NB4 (cell line): Measurements from ENCODE around the gene KCNMB2.

Experiments used
- DNase-seq: peaks from one replicate; pipeline ENCODE4 v3.0.0; 2010; ENCODE audit warnings: low read depth
- H3K4me3 ChIP-seq: one replicate; pipeline ENCODE4 v1.5.1; 2011; ENCODE audit warnings: mild to moderate bottlenecking, low read depth, low read length, moderate library complexity
- MYC ChIP-seq: IDR thresholded peaks from 2 replicates; pipeline ENCODE4 v1.6.1; 2011; ENCODE audit warnings: low read depth, low read length
- POLR2A ChIP-seq: IDR thresholded peaks from 2 replicates; pipeline ENCODE4 v1.6.1; 2011; ENCODE audit warnings: mild to moderate bottlenecking; ENCODE audit not compliant: insufficient read length; ENCODE audit errors: extremely low read depth
- TF ChIP-seq, protein P1 (sequence below): IDR thresholded peaks from 2 replicates; pipeline ENCODE4 v1.6.1; 2011; ENCODE audit warnings: low read depth, low read length
- TF ChIP-seq, protein P2 (sequence below): IDR thresholded peaks from one replicate; pipeline ENCODE4 v1.5.1; 2012; ENCODE audit warnings: low read depth, low read length

KCNMB2 gene

GRCh38 chr3:178669022-178669601 is 132.9 kb downstream of the KCNMB2 start:
- TF ChIP-seq, protein P1, sequence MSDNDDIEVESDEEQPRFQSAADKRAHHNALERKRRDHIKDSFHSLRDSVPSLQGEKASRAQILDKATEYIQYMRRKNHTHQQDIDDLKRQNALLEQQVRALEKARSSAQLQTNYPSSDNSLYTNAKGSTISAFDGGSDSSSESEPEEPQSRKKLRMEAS = no peak
- TF ChIP-seq, protein P2, sequence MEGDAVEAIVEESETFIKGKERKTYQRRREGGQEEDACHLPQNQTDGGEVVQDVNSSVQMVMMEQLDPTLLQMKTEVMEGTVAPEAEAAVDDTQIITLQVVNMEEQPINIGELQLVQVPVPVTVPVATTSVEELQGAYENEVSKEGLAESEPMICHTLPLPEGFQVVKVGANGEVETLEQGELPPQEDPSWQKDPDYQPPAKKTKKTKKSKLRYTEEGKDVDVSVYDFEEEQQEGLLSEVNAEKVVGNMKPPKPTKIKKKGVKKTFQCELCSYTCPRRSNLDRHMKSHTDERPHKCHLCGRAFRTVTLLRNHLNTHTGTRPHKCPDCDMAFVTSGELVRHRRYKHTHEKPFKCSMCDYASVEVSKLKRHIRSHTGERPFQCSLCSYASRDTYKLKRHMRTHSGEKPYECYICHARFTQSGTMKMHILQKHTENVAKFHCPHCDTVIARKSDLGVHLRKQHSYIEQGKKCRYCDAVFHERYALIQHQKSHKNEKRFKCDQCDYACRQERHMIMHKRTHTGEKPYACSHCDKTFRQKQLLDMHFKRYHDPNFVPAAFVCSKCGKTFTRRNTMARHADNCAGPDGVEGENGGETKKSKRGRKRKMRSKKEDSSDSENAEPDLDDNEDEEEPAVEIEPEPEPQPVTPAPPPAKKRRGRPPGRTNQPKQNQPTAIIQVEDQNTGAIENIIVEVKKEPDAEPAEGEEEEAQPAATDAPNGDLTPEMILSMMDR = no peak
- TF ChIP-seq MYC = no peak
- H3K4me3 ChIP-seq = no peak overlapping the region
- DNase-seq = no peak

- TF ChIP-seq MYC (no peak), POLR2A (no peak)
- TF ChIP-seq, protein P2 = no peak
- TF ChIP-seq, protein P1 = no peak
- DNase-seq = no peak
These were observed 133.5 kb downstream of the KCNMB2 start for GRCh38 chr3:178669758-178670157.

GRCh38 chr3:178671377-178671776 is 135.1 kb downstream of the KCNMB2 start:
- no peak overlapping the region for H3K4me3 ChIP-seq
- DNase-seq = no peak
- TF ChIP-seq, protein P1 = no peak
- TF ChIP-seq MYC (no peak), POLR2A (no peak)
- TF ChIP-seq, protein P2 = no peak

More at GRCh38 chr3:178669758-178670157, 133.5 kb downstream of the KCNMB2 start:
- H3K4me3 ChIP-seq = no peak overlapping the region

GRCh38 chr3:178671791-178672190 is 135.6 kb downstream of the KCNMB2 start:
- no peak for DNase-seq
- TF ChIP-seq MYC (no peak), POLR2A (no peak)
- TF ChIP-seq, protein P1 = no peak
- TF ChIP-seq, protein P2 = no peak
- H3K4me3 ChIP-seq = no peak overlapping the region

DNA sequence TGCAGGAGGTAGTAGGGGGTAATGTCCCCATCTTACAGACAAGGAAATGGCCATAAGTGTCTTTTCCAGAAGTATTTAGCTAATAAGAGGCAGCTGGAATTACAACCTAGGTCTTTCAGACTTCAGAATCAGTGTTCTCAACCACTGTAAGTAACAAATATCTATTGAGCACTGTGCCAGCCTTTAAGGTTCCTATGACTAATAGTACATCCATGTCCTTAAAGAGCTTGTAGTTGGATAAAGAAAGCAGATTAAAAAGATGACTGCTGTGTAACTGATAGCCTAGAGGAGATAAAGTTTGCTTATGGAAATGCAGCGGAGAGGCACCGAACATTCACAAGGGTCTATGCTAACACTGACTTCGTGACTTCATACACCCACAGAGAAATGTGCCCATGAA is 136.0 kb downstream of the KCNMB2 start:
- H3K4me3 ChIP-seq = no peak overlapping the region
- no peak for TF ChIP-seq MYC
- TF ChIP-seq, protein P1 = no peak
- TF ChIP-seq, protein P2 = no peak
- TF ChIP-seq POLR2A = no peak
- DNase-seq = no peak

DNA sequence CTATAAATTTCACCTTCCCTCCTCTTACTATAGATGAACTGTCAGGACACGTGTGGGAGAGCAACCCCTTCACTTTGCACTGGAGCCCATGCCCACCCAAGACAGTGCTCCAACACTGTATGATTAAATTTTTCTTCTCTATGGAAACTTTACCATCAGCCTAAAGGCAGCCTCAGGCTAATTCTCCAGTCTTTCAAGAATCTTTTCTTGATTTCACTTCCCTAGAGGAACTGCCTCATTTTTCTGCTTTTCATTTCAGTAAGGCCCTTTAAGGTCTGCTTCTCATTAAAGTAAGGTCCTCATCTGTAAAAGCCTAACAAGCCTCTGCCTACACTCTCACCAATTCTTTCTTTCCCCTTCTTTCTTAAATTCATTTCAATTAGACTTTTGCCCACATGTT is 137.3 kb downstream of the KCNMB2 start:
- no peak for DNase-seq
- H3K4me3 ChIP-seq = no peak overlapping the region
- TF ChIP-seq, protein P2 = no peak
